ENCODE measurements around the gene WDR6.

Gene WDR6

GRCh38 chr3:49016414-49017228, 9.4 kb downstream of the WDR6 start:
- no peak for DNase-seq

GRCh38 chr3:49017229-49017970, 10.2 kb downstream of the WDR6 start:
- no peak for DNase-seq

- peak; percentile 64 for DNase-seq
Measured at GRCh38 chr3:49017971-49018706, 10.9 kb downstream of the WDR6 start, which contains the start of gene DALRD3. DALRD3 (minus strand) TSS chr3:49018580; CDS start chr3:49018564, 16 bp downstream.

GRCh38 chr3:49018707-49019006, 11.5 kb downstream of the WDR6 start:
- no peak for DNase-seq

GRCh38 chr3:49019941-49020329, 12.7 kb downstream of the WDR6 start:
- peak; percentile 38 for DNase-seq

- peak; percentile 42 for DNase-seq
Measured at GRCh38 chr3:49020330-49021212, 13.4 kb downstream of the WDR6 start.

- peak; percentile 98 for DNase-seq
Measured at GRCh38 chr3:49021213-49021812, 14.1 kb downstream of the WDR6 start.

GRCh38 chr3:49021813-49022687, 14.9 kb downstream of the WDR6 start, which contains the start of gene NDUFAF3:
NDUFAF3 (plus strand) TSS chr3:49022121; CDS start chr3:49022145, 24 bp downstream.
- DNase-seq: peak; percentile 90

- peak; percentile 45 for DNase-seq
Measured at GRCh38 chr3:49022688-49023171, 15.5 kb downstream of the WDR6 start.

GRCh38 chr3:49023775-49024174, 16.6 kb downstream of the WDR6 start:
- DNase-seq: no peak

GRCh38 chr3:49024449-49024848, 17.3 kb downstream of the WDR6 start:
- DNase-seq: no peak

GRCh38 chr3:49025005-49025792, 18.0 kb downstream of the WDR6 start:
- no peak for DNase-seq

- no peak for DNase-seq
Measured at GRCh38 chr3:49025793-49026520, 18.8 kb downstream of the WDR6 start.

GRCh38 chr3:49026536-49026935, 19.3 kb downstream of the WDR6 start:
- no peak for DNase-seq

GRCh38 chr3:49027634-49028033, 20.4 kb downstream of the WDR6 start:
- no peak for DNase-seq

GRCh38 chr3:49028298-49028672, 21.1 kb downstream of the WDR6 start:
- DNase-seq: no peak

- DNase-seq: peak; percentile 91
Measured at GRCh38 chr3:49028673-49029562, 21.7 kb downstream of the WDR6 start, which contains the start of gene IMPDH2. IMPDH2 (minus strand) TSS chr3:49029398; CDS start chr3:49029350, 48 bp downstream.

GRCh38 chr3:49029563-49029884, 22.3 kb downstream of the WDR6 start:
- no peak for DNase-seq
